Kidney epithelial cell (primary cell): Measurements from ENCODE around the gene NCKAP1. TPM values are rescaled to one million over a fixed set of nuclear protein-coding genes. Genes with fewer than 3 reads are reported as not detected.

Experiments used
- DNase-seq: peaks from one replicate; pipeline ENCODE4 v3.0.0-alpha.2; 2010; ENCODE audit warnings: low read depth
- H3K27me3 ChIP-seq: 2 replicates; pipeline ENCODE4 v1.6.0; 2011; ENCODE audit warnings: low read length; ENCODE audit not compliant: control insufficient read depth, insufficient read depth
- H3K36me3 ChIP-seq: 2 replicates; pipeline ENCODE4 v1.5.1; 2011; ENCODE audit warnings: low read length; ENCODE audit not compliant: control insufficient read depth, insufficient read depth
- H3K4me3 ChIP-seq: 2 replicates; pipeline ENCODE4 v1.5.1; 2011; ENCODE audit warnings: low read depth, mild to moderate bottlenecking, control low read depth, low read length
- CTCF ChIP-seq: IDR thresholded peaks from 2 replicates; pipeline ENCODE4 v1.5.1; 2011; ENCODE audit warnings: mild to moderate bottlenecking, moderate library complexity, low read length, control low read depth, inconsistent platforms; ENCODE audit not compliant: insufficient read depth, poor library complexity, severe bottlenecking
- total RNA-seq: library from RNA; depleted of rRNA; stranded (reverse); fragments of >200 nt; gene quantifications from 2 replicates; pipeline ENCODE4 v1.2.3, GENCODE V29; 2015

NCKAP1 gene
- total RNA-seq, 1 donor from 2014 or later: 189 TPM

- H3K4me3 ChIP-seq: no peak overlapping the region
- no peak for TF ChIP-seq CTCF
- H3K27me3 ChIP-seq: no peaks in the 10 kb centered on the region
- no peak for DNase-seq
- H3K36me3 ChIP-seq: no peaks in the 10 kb centered on the region
These were observed 3.5 kb downstream of the NCKAP1 start for GRCh38 chr2:183034806-183035205.

DNA sequence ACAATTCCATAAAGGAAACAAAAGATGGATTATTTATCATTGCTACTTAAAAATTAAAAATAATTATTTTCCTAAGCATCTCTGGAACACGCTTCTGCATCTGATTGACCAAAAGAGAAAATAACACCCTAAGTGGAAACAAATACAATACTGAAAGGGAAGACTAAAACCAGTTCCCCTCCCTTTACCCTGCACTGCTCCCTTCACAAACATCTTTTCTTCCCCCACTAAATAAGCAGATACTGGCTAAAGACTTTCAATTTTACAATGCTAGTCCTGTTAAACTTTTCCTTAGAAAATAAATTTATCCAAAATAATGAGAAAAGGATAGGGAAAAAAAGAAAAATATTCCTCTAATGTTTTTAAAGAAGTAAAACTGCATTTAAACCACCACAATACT, 4.3 kb downstream of the NCKAP1 start:
- TF ChIP-seq CTCF: no peak
- Histone ChIP-seq H3K27me3 (no peaks in the 10 kb centered on the region), H3K4me3 (no peak overlapping the region), H3K36me3 (no peaks in the 10 kb centered on the region)
- no peak for DNase-seq

- no peak for DNase-seq
- H3K27me3 ChIP-seq: no peaks in the 10 kb centered on the region
- no peak for TF ChIP-seq CTCF
- no peak overlapping the region for H3K4me3 ChIP-seq
- H3K36me3 ChIP-seq: no peaks in the 10 kb centered on the region
These were observed 6.1 kb downstream of the NCKAP1 start for GRCh38 chr2:183031911-183032794.

DNA sequence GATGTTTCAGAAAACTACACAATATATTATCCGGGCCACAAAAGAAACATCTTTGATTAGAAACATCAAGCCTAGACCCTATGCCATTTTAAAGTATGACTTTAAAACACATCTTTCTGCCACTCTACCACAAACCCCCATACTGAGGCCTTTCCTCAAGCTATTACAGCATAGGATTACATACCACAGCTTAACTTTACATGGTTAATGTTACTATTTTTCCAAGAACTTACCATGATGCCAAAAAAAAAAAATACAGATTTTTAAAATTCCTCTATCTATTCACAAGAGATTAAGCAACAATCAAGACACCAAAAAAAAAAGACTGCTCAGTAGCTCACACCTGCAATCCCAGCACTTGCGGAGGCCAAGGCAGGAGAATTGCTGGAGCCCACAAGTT, 9.0 kb downstream of the NCKAP1 start:
- DNase-seq: no peak
- Histone ChIP-seq H3K27me3 (no peaks in the 10 kb centered on the region), H3K36me3 (no peaks in the 10 kb centered on the region), H3K4me3 (no peak overlapping the region)
- no peak for TF ChIP-seq CTCF

DNA sequence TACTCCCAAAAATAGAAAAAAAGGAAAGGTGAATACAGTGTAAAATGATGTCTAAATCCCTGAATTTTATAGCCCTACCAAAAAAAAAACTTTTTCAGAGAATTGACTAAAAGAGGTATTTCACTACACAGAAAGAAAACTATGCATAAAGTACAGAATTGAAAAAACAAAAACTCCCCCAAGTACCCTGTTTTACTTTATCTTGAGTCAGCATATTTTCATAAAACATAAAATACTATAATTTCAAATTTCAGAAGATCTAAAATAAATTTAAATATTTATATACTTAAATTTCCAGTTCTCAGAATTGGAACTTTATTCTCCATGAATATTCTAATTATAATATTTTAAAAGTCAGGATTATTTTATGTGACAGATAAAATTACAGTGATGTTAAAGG, 10.1 kb downstream of the NCKAP1 start:
- TF ChIP-seq CTCF: no peak
- Histone ChIP-seq H3K36me3 (no peaks in the 10 kb centered on the region), H3K4me3 (no peak overlapping the region), H3K27me3 (no peaks in the 10 kb centered on the region)
- no peak for DNase-seq

DNA sequence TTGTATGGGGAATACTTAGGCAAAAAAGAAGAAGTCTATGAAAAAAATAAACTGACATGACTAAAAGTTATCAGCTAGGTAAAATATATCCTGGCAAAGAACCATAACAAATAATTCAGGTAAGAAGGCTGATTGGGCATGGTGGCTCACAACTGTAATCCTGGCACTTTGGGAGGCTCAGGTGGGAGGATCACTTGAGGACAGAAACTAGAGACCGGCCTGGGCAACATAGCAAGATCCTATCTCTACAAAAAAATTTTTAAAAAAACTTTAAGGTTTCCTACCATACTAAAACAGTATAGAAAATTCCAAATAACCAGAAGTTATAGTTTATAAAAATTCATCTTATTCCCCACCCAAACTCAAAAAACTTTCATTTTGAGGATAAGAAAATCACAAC, 10.8 kb downstream of the NCKAP1 start:
- no peak for DNase-seq
- Histone ChIP-seq H3K36me3 (no peaks in the 10 kb centered on the region), H3K4me3 (no peak overlapping the region), H3K27me3 (no peaks in the 10 kb centered on the region)
- no peak for TF ChIP-seq CTCF
